Lower leg skin (tissue), 3 donors: ENCODE measurements around the gene DGLUCY.

Experiments
- CTCF ChIP-seq, 3 donors: fragments of 450-650 bp; IDR thresholded peaks; one replicate each; pipeline ENCODE4 v1.5.1; 2016; ENCODE audit warnings: antibody characterized with exemption in 3 of 3, mild to moderate bottlenecking in 3 of 3, moderate library complexity in 2 of 3
- POLR2A ChIP-seq, 2 donors: fragments of 450-650 bp; IDR thresholded peaks; one replicate each; pipeline ENCODE4 v1.6.1; 2016 to 2017; ENCODE audit warnings: antibody characterized with exemption in 2 of 2, mild to moderate bottlenecking in 1 of 2, moderate library complexity in 1 of 2

GRCh38 chr14:91089958-91090535, 23.8 kb upstream of the DGLUCY start:
- TF ChIP-seq CTCF (IDR thresholded peaks at IDR 0.05) (no peak), POLR2A (IDR thresholded peaks at IDR 0.05) (no peak)
